ENCODE results near the gene RBM47.

GRCh38 chr4:40523581-40523980 is 106.1 kb downstream of the RBM47 start:
- TF ChIP-seq POLR2A (IDR thresholded peaks at IDR 0.05; ENCODE audit: low read length) (no peak), GATA1 (IDR thresholded peaks at IDR 0.05; ENCODE audit: low read depth, low read length) (no peak)
